SJCRH30 (cell line): ENCODE measurements around the gene VDR. TPM values are rescaled to one million over a fixed set of nuclear protein-coding genes. Genes with fewer than 3 reads are reported as not detected.

ENCODE experiments used
- DNase-seq, 2 experiments: peaks; one replicate each; pipeline ENCODE4 v3.0.0-alpha.2; 2015 to 2020
- H3K27ac ChIP-seq: fragments of 250-450 bp; sonication (Bioruptor Pico); 2 replicates; pipeline ENCODE4 v1.5.1; 2020; ENCODE audit warnings: mild to moderate bottlenecking, moderate library complexity
- H3K27me3 ChIP-seq: fragments of 250-450 bp; sonication (Bioruptor Pico); 2 replicates; pipeline ENCODE4 v1.5.1; 2020; ENCODE audit warnings: mild to moderate bottlenecking, moderate library complexity
- H3K36me3 ChIP-seq: fragments of 250-450 bp; sonication (Bioruptor Pico); 2 replicates; pipeline ENCODE4 v1.5.1; 2020; ENCODE audit warnings: mild to moderate bottlenecking, moderate library complexity
- H3K4me1 ChIP-seq: fragments of 250-450 bp; sonication (Bioruptor Pico); 2 replicates; pipeline ENCODE4 v1.5.1; 2020; ENCODE audit warnings: mild to moderate bottlenecking, moderate library complexity
- H3K4me3 ChIP-seq: fragments of 250-450 bp; sonication (Bioruptor Pico); 2 replicates; pipeline ENCODE4 v1.5.1; 2020; ENCODE audit warnings: mild to moderate bottlenecking, moderate library complexity
- H3K9me3 ChIP-seq: fragments of 250-450 bp; sonication (Bioruptor Pico); replicated peaks from 2 replicates; pipeline ENCODE4 v1.5.1; 2020; ENCODE audit warnings: mild to moderate bottlenecking, moderate library complexity
- total RNA-seq: library from RNA; depleted of rRNA; stranded (reverse); fragments of >200 nt; shearing (Covaris generic); gene quantifications from 2 replicates; pipeline ENCODE4 v1.2.3, GENCODE V29; 2014

VDR gene
- total RNA-seq, 1 experiment from 2014 or later, result 0.10 TPM

- DNase-seq, result no peak
- no peaks in the 10 kb centered on the region for H3K36me3 ChIP-seq
- H3K9me3 ChIP-seq, result no peaks in the 10 kb centered on the region; the same call in 1 of the 2 replicates
- H3K27me3 ChIP-seq, result peaks cover 8% of the 10 kb centered on the region; the same call in 1 of the 2 replicates
- no peak overlapping the region for H3K27ac ChIP-seq
- H3K4me1 ChIP-seq, result no peaks in the 10 kb centered on the region
- H3K4me3 ChIP-seq, result no peak overlapping the region
Observed at GRCh38 chr12:47860279-47860841, 44.4 kb downstream of the VDR start.

GRCh38 chr12:47858511-47859266, 46.1 kb downstream of the VDR start:
- no peak overlapping the region for H3K27ac ChIP-seq
- no peaks in the 10 kb centered on the region for H3K4me1 ChIP-seq
- DNase-seq, result no peak
- H3K4me3 ChIP-seq, result no peak overlapping the region
- no peaks in the 10 kb centered on the region for H3K36me3 ChIP-seq
- no peaks in the 10 kb centered on the region; the same call in 1 of the 2 replicates for H3K9me3 ChIP-seq
- H3K27me3 ChIP-seq, result peaks cover 8% of the 10 kb centered on the region; the same call in 1 of the 2 replicates

- no peaks in the 10 kb centered on the region; the same call in 1 of the 2 replicates for H3K9me3 ChIP-seq
- H3K27ac ChIP-seq, result no peak overlapping the region
- H3K4me1 ChIP-seq, result no peaks in the 10 kb centered on the region
- H3K36me3 ChIP-seq, result no peaks in the 10 kb centered on the region
- no peak for DNase-seq
- H3K4me3 ChIP-seq, result no peak overlapping the region
- H3K27me3 ChIP-seq, result peaks cover 11% of the 10 kb centered on the region; the same call in 1 of the 2 replicates
Observed at GRCh38 chr12:47856721-47857575, 47.8 kb downstream of the VDR start.

GRCh38 chr12:47856094-47856493, 48.7 kb downstream of the VDR start:
- Histone ChIP-seq H3K27ac (no peak overlapping the region), H3K4me3 (no peak overlapping the region), H3K27me3 (peaks cover 11% of the 10 kb centered on the region; the same call in 1 of the 2 replicates), H3K9me3 (no peaks in the 10 kb centered on the region; the same call in 1 of the 2 replicates), H3K36me3 (no peaks in the 10 kb centered on the region), H3K4me1 (no peaks in the 10 kb centered on the region)
- DNase-seq, result no peak

GRCh38 chr12:47855502-47855901, 49.3 kb downstream of the VDR start:
- Histone ChIP-seq H3K36me3 (no peaks in the 10 kb centered on the region), H3K27me3 (peaks cover 7% of the 10 kb centered on the region; the same call in 1 of the 2 replicates), H3K27ac (no peak overlapping the region), H3K4me3 (no peak overlapping the region), H3K4me1 (no peaks in the 10 kb centered on the region), H3K9me3 (no peaks in the 10 kb centered on the region; the same call in 1 of the 2 replicates)
- no peak for DNase-seq

GRCh38 chr12:47854531-47854930, 50.3 kb downstream of the VDR start:
- DNase-seq, result no peak
- no peak overlapping the region for H3K4me3 ChIP-seq
- H3K4me1 ChIP-seq, result no peaks in the 10 kb centered on the region
- H3K9me3 ChIP-seq, result no peaks in the 10 kb centered on the region; the same call in 1 of the 2 replicates
- H3K27ac ChIP-seq, result no peak overlapping the region
- no peaks in the 10 kb centered on the region for H3K36me3 ChIP-seq
- peaks cover 11% of the 10 kb centered on the region; the same call in 1 of the 2 replicates for H3K27me3 ChIP-seq

- H3K36me3 ChIP-seq, result no peaks in the 10 kb centered on the region
- no peak overlapping the region for H3K4me3 ChIP-seq
- peaks cover 11% of the 10 kb centered on the region; the same call in 1 of the 2 replicates for H3K27me3 ChIP-seq
- no peak overlapping the region for H3K27ac ChIP-seq
- H3K9me3 ChIP-seq, result no peaks in the 10 kb centered on the region; the same call in 1 of the 2 replicates
- no peak for DNase-seq
- no peaks in the 10 kb centered on the region for H3K4me1 ChIP-seq
Observed at GRCh38 chr12:47852096-47852571, 52.7 kb downstream of the VDR start.

GRCh38 chr12:47851303-47851952, 53.4 kb downstream of the VDR start:
- peaks cover 11% of the 10 kb centered on the region; the same call in 1 of the 2 replicates for H3K27me3 ChIP-seq
- no peak for DNase-seq
- no peak overlapping the region for H3K4me3 ChIP-seq
- H3K27ac ChIP-seq, result no peak overlapping the region
- no peaks in the 10 kb centered on the region for H3K4me1 ChIP-seq
- H3K9me3 ChIP-seq, result no peaks in the 10 kb centered on the region; the same call in 1 of the 2 replicates
- no peaks in the 10 kb centered on the region for H3K36me3 ChIP-seq

GRCh38 chr12:47850153-47851084, 54.4 kb downstream of the VDR start:
- no peak overlapping the region for H3K27ac ChIP-seq
- H3K36me3 ChIP-seq, result no peaks in the 10 kb centered on the region
- H3K27me3 ChIP-seq, result peaks cover 7% of the 10 kb centered on the region; the same call in 1 of the 2 replicates
- no peaks in the 10 kb centered on the region for H3K4me1 ChIP-seq
- no peak overlapping the region for H3K4me3 ChIP-seq
- DNase-seq, result no peak
- no peaks in the 10 kb centered on the region for H3K9me3 ChIP-seq

- Histone ChIP-seq H3K4me3 (no peak overlapping the region), H3K27ac (no peak overlapping the region), H3K4me1 (no peaks in the 10 kb centered on the region), H3K27me3 (peaks cover 15% of the 10 kb centered on the region; the same call in 1 of the 2 replicates), H3K9me3 (no peaks in the 10 kb centered on the region), H3K36me3 (no peaks in the 10 kb centered on the region)
- no peak for DNase-seq
Observed at GRCh38 chr12:47849261-47849660, 55.5 kb downstream of the VDR start.

GRCh38 chr12:47848853-47849252, 55.9 kb downstream of the VDR start:
- Histone ChIP-seq H3K4me1 (no peaks in the 10 kb centered on the region), H3K27me3 (peaks cover 15% of the 10 kb centered on the region; the same call in 1 of the 2 replicates), H3K36me3 (no peaks in the 10 kb centered on the region), H3K27ac (no peak overlapping the region), H3K9me3 (no peaks in the 10 kb centered on the region), H3K4me3 (no peak overlapping the region)
- DNase-seq, result no peak

GRCh38 chr12:47846294-47846996, 58.3 kb downstream of the VDR start:
- DNase-seq, result no peak
- H3K9me3 ChIP-seq, result no peaks in the 10 kb centered on the region
- no peaks in the 10 kb centered on the region for H3K4me1 ChIP-seq
- H3K27ac ChIP-seq, result no peak overlapping the region
- H3K36me3 ChIP-seq, result no peaks in the 10 kb centered on the region
- peaks cover 19% of the 10 kb centered on the region; the same call in 1 of the 2 replicates for H3K27me3 ChIP-seq
- H3K4me3 ChIP-seq, result no peak overlapping the region

GRCh38 chr12:47845081-47845480, 59.7 kb downstream of the VDR start:
- Histone ChIP-seq H3K27me3 (peaks cover 17% of the 10 kb centered on the region; the same call in 1 of the 2 replicates), H3K4me1 (no peaks in the 10 kb centered on the region), H3K4me3 (no peak overlapping the region), H3K9me3 (no peaks in the 10 kb centered on the region), H3K27ac (no peak overlapping the region), H3K36me3 (no peaks in the 10 kb centered on the region)
- no peak for DNase-seq
